GM21367 (cell line): Measurements from ENCODE around the gene WIPF2.
"Not testable (repeated sequence)": the region's sequence is repeated elsewhere in the genome, so short reads cannot be mapped to it uniquely, and the experiment has no call there.

Experiments used
- ATAC-seq: cut with Tn5 transposase; IDR thresholded peaks from one replicate; pipeline ENCODE4 v1.9.1; 2021; ENCODE audit not compliant: unreplicated experiment

WIPF2 gene

GRCh38 chr17:40191237-40192208 lies 27.6 kb upstream of the WIPF2 start:
- ATAC-seq = peak; percentile 50

- ATAC-seq = no peak
These were observed 26.1 kb upstream of the WIPF2 start for GRCh38 chr17:40192961-40193360.

GRCh38 chr17:40194821-40195220 lies 24.3 kb upstream of the WIPF2 start:
- ATAC-seq = no peak

- ATAC-seq = no peak
These were observed 21.6 kb upstream of the WIPF2 start for GRCh38 chr17:40197550-40197949.

- not testable (repeated sequence) for ATAC-seq
These were observed 21.1 kb upstream of the WIPF2 start for GRCh38 chr17:40197965-40198456.

- ATAC-seq = no peak
These were observed 20.5 kb upstream of the WIPF2 start for GRCh38 chr17:40198576-40198975.

- no peak for ATAC-seq
These were observed 16.0 kb upstream of the WIPF2 start for GRCh38 chr17:40203131-40203530.

GRCh38 chr17:40206193-40206592 lies 12.9 kb upstream of the WIPF2 start:
- not testable (repeated sequence) for ATAC-seq

GRCh38 chr17:40209404-40210093 lies 9.6 kb upstream of the WIPF2 start:
- ATAC-seq = no peak

- not testable (repeated sequence) for ATAC-seq
These were observed 5.2 kb upstream of the WIPF2 start for GRCh38 chr17:40213914-40214313.

GRCh38 chr17:40218006-40218739 lies 931 bp upstream of the WIPF2 start:
- ATAC-seq = no peak

- ATAC-seq = no peak
These were observed 662 bp downstream of the WIPF2 start for GRCh38 chr17:40219594-40220338.

- ATAC-seq = no peak
These were observed 5.8 kb downstream of the WIPF2 start for GRCh38 chr17:40224718-40225550.

- not testable (repeated sequence) for ATAC-seq
These were observed 10.0 kb downstream of the WIPF2 start for GRCh38 chr17:40229146-40229545.

- ATAC-seq = no peak
These were observed 11.6 kb downstream of the WIPF2 start for GRCh38 chr17:40230670-40231069.

- not testable (repeated sequence) for ATAC-seq
These were observed 12.8 kb downstream of the WIPF2 start for GRCh38 chr17:40231928-40232327.

- no peak for ATAC-seq
These were observed 22.2 kb downstream of the WIPF2 start for GRCh38 chr17:40241252-40241834.

GRCh38 chr17:40242774-40243173 lies 23.7 kb downstream of the WIPF2 start:
- ATAC-seq = no peak

- no peak for ATAC-seq
These were observed 24.7 kb downstream of the WIPF2 start for GRCh38 chr17:40243761-40244160.
